Epidermal melanocyte (primary cell): ENCODE data around the gene ZNF367.
A peak's percentile ranks its signal among the peaks of the same experiment; 100 is the strongest.
"Not testable (repeated sequence)": the region's sequence is repeated elsewhere in the genome, so short reads cannot be mapped to it uniquely, and the experiment has no call there.

Experiments used
- DNase-seq: peaks from one replicate; pipeline ENCODE4 v3.0.0; 2011; ENCODE audit warnings: low spot score; ENCODE audit not compliant: insufficient read length

ZNF367 gene

GRCh38 chr9:96400132-96400910 lies 17.8 kb downstream of the ZNF367 start:
- no peak for DNase-seq

GRCh38 chr9:96399325-96399633 lies 18.9 kb downstream of the ZNF367 start:
- DNase-seq, result no peak

- no peak for DNase-seq
Measured at GRCh38 chr9:96398582-96399324, 19.4 kb downstream of the ZNF367 start.

GRCh38 chr9:96395964-96396363 lies 22.2 kb downstream of the ZNF367 start:
- no peak for DNase-seq

GRCh38 chr9:96394832-96395496 lies 23.2 kb downstream of the ZNF367 start:
- DNase-seq, result no peak

GRCh38 chr9:96392263-96392662 lies 25.9 kb downstream of the ZNF367 start:
- DNase-seq, result no peak

GRCh38 chr9:96391021-96391765 lies 27.0 kb downstream of the ZNF367 start:
- no peak for DNase-seq

- DNase-seq, result no peak
Measured at GRCh38 chr9:96388144-96388543, 30.0 kb downstream of the ZNF367 start.

- DNase-seq, result no peak
Measured at GRCh38 chr9:96386157-96386556, 32.0 kb downstream of the ZNF367 start.

- DNase-seq, result peak; percentile 73
Measured at GRCh38 chr9:96383165-96383942, 34.8 kb downstream of the ZNF367 start, which contains the start of gene SLC35D2. TSS of gene SLC35D2 (minus strand) at chr9:96383711. CDS start at chr9:96383634, 77 bp downstream.

- DNase-seq, result no peak
Measured at GRCh38 chr9:96382839-96383164, 35.4 kb downstream of the ZNF367 start.

- DNase-seq, result no peak
Measured at GRCh38 chr9:96382175-96382574, 36.0 kb downstream of the ZNF367 start.

GRCh38 chr9:96381696-96382095 lies 36.5 kb downstream of the ZNF367 start:
- DNase-seq, result no peak

GRCh38 chr9:96381125-96381524 lies 37.0 kb downstream of the ZNF367 start:
- DNase-seq, result no peak

GRCh38 chr9:96379461-96379860 lies 38.7 kb downstream of the ZNF367 start:
- no peak for DNase-seq

- DNase-seq, result no peak
Measured at GRCh38 chr9:96378187-96378586, 40.0 kb downstream of the ZNF367 start.

- DNase-seq, result no peak
Measured at GRCh38 chr9:96376891-96377874, 41.0 kb downstream of the ZNF367 start.

GRCh38 chr9:96375507-96375906 lies 42.7 kb downstream of the ZNF367 start:
- not testable (repeated sequence) for DNase-seq

- DNase-seq, result no peak
Measured at GRCh38 chr9:96367943-96368342, 50.2 kb downstream of the ZNF367 start.
